Endothelial cell of umbilical vein (primary cell): ENCODE data around the gene KLHL1. TPM values are rescaled to one million over a fixed set of nuclear protein-coding genes. Genes with fewer than 3 reads are reported as not detected.

Experiments
- BruUV-seq: library from RNA; stranded (reverse); fragments of 400-500 nt; replicated peaks from 2 replicates; lab custom pipeline; 2021; lab: Mats Ljungman, UMichigan
- CTCF ChIA-PET: fragments of 300-600, 350-600 bp; sonication (Branson Sonifier 250); formaldehyde crosslinking; loops from one replicate; lab custom pipeline; 2021; ENCODE audit warnings: antibody characterized with exemption, inconsistent platforms; lab: Charles Lee
- POLR2A ChIA-PET: fragments of 300-600, 350-600 bp; sonication (Branson Sonifier 250); formaldehyde crosslinking; loops from one replicate; lab custom pipeline; 2021; ENCODE audit warnings: antibody characterized with exemption, inconsistent platforms; lab: Charles Lee
- DNase-seq: peaks from one replicate; pipeline ENCODE4 v3.0.0-alpha.2; 2011; ENCODE audit warnings: low read depth, low spot score
- FAIRE-seq: peaks from 2 replicates; lab custom pipeline; 2011; peaks lifted over from hg19 to GRCh38; lab: Jason Lieb, UNC
- H2AFZ ChIP-seq: 2 replicates; pipeline ENCODE4 v1.6.0; 2012; ENCODE audit warnings: low read depth, low read length, control low read depth, inconsistent platforms
- H3K27ac ChIP-seq: 2 replicates; pipeline ENCODE4 v1.5.1; 2011; ENCODE audit warnings: low read depth, mild to moderate bottlenecking, control low read depth, low read length, moderate library complexity; ENCODE audit not compliant: insufficient read depth
- H3K27me3 ChIP-seq, 2 experiments: 2 replicates each; pipeline versions ENCODE4 v1.6.0 to v1.6.1; 2011; ENCODE audit warnings: low read length in 2 of 2, mixed read lengths in 1 of 2; ENCODE audit not compliant: control insufficient read depth in 2 of 2, insufficient read depth in 2 of 2
- H3K36me3 ChIP-seq, 2 experiments: 2 replicates in 1 of 2; 3 replicates in 1 of 2; pipeline ENCODE4 v1.5.1; 2011; ENCODE audit warnings: low read length in 2 of 2, mild to moderate bottlenecking in 1 of 2, moderate library complexity in 1 of 2; ENCODE audit not compliant: control insufficient read depth in 2 of 2, insufficient read depth in 2 of 2; ENCODE audit errors: extremely low read depth in 1 of 2
- H3K4me1 ChIP-seq: 3 replicates; pipeline ENCODE4 v1.5.1; 2011; ENCODE audit warnings: mild to moderate bottlenecking, low read length; ENCODE audit not compliant: control insufficient read depth, insufficient read depth; ENCODE audit errors: extremely low read depth
- H3K4me2 ChIP-seq: 2 replicates; pipeline ENCODE4 v1.6.1; 2011; ENCODE audit warnings: low read length, control low read depth, mixed read lengths; ENCODE audit not compliant: insufficient read depth
- H3K4me3 ChIP-seq, 3 experiments: fragments of 200-600 bp in 1 of 3; sonication (generic), shearing (Covaris generic) in 1 of 3; replicated peaks in 1 of 3; 2 replicates each; pipeline ENCODE4 v1.5.1; 2011 to 2016; ENCODE audit warnings: control low read depth in 3 of 3, low read length in 3 of 3, mild to moderate bottlenecking in 2 of 3, inconsistent platforms in 1 of 3, low read depth in 1 of 3, moderate library complexity in 1 of 3; ENCODE audit not compliant: insufficient read depth in 1 of 3
- H3K79me2 ChIP-seq: 2 replicates; pipeline ENCODE4 v1.6.0; 2012; ENCODE audit warnings: low read length, inconsistent platforms; ENCODE audit not compliant: control insufficient read depth, insufficient read depth
- H3K9ac ChIP-seq: replicated peaks from 2 replicates; pipeline ENCODE3; 2011; ENCODE audit warnings: low read length, control low read depth; ENCODE audit not compliant: insufficient read depth; ENCODE audit errors: extremely low read depth
- H3K9me1 ChIP-seq: replicated peaks from 3 replicates; pipeline ENCODE4 v1.6.0; 2011; ENCODE audit warnings: mild to moderate bottlenecking, low read length; ENCODE audit not compliant: control insufficient read depth, insufficient read depth; ENCODE audit errors: extremely low read depth
- H3K9me3 ChIP-seq: replicated peaks from 2 replicates; pipeline ENCODE4 v1.5.1; 2012; ENCODE audit warnings: low read length, inconsistent platforms; ENCODE audit not compliant: control insufficient read depth, insufficient read depth
- H4K20me1 ChIP-seq: replicated peaks from 2 replicates; pipeline ENCODE3; 2011; ENCODE audit warnings: mild to moderate bottlenecking, low read length; ENCODE audit not compliant: control insufficient read depth, insufficient read depth; ENCODE audit errors: extremely low read depth
- EZH2 ChIP-seq: IDR thresholded peaks from 2 replicates; pipeline ENCODE4 v1.6.1; 2012; ENCODE audit warnings: borderline replicate concordance, low read depth, mild to moderate bottlenecking, moderate library complexity, low read length, inconsistent platforms; ENCODE audit not compliant: severe bottlenecking
- FOS ChIP-seq: IDR thresholded peaks from 2 replicates; pipeline ENCODE4 v1.6.1; 2011; ENCODE audit warnings: mild to moderate bottlenecking, low read length, moderate library complexity, borderline replicate concordance; ENCODE audit not compliant: insufficient read depth
- GATA2 ChIP-seq: IDR thresholded peaks from 2 replicates; pipeline ENCODE4 v1.7.0; 2011; ENCODE audit warnings: low read depth, mild to moderate bottlenecking, moderate library complexity, mixed read lengths, low read length; ENCODE audit not compliant: insufficient read length, insufficient read depth
- JUN ChIP-seq: IDR thresholded peaks from 2 replicates; pipeline ENCODE4 v1.6.1; 2011; ENCODE audit warnings: borderline replicate concordance, low read depth; ENCODE audit not compliant: insufficient read length, insufficient read depth
- MAX ChIP-seq: IDR thresholded peaks from 2 replicates; pipeline ENCODE4 v1.6.1; 2011; ENCODE audit not compliant: insufficient read depth, insufficient read length
- MYC ChIP-seq: IDR thresholded peaks from one replicate; pipeline ENCODE4 v1.6.1; 2011; ENCODE audit warnings: mild to moderate bottlenecking, low read depth, low read length
- POLR2A ChIP-seq: IDR thresholded peaks from 2 replicates; pipeline ENCODE4 v1.6.1; 2012; ENCODE audit warnings: low read depth, mild to moderate bottlenecking, control low read depth, low read length
- POLR2AphosphoS5 ChIP-seq: IDR thresholded peaks from 2 replicates; pipeline ENCODE4 v1.6.1; 2012; ENCODE audit warnings: low read depth, mild to moderate bottlenecking, control low read depth, low read length, moderate library complexity; ENCODE audit not compliant: insufficient read depth
- dilution Hi-C: fragments of 300-500 bp; cut with MboI; formaldehyde crosslinking; loops from one replicate; pipeline ENCODE4 v1.15.0; 2019; ENCODE audit warnings: low sequenced_read_pairs; ENCODE audit not compliant: extremely low pct_ligation_motif_present
- intact Hi-C: fragments of 100-400 bp; cut with micrococcal nuclease; formaldehyde crosslinking; loops from one replicate; pipeline ENCODE4 v1.10.0; 2022
- polyA plus RNA-seq, 4 experiments: library from polyadenylated mRNA; depleted of rRNA in 3 of 4; stranded (reverse) in 3 of 4; unstranded in 1 of 4; fragments of >200 nt; gene quantifications; 2 replicates each; pipeline versions ENCODE4 v1.2.1 to v1.2.3, GENCODE V29; 2011 to 2012; ENCODE audit warnings: missing spikeins in 1 of 4
- total RNA-seq: library from RNA; stranded (reverse); gene quantifications from 2 replicates; pipeline ENCODE4 v1.2.3, GENCODE V29; 2021
- TF ChIP-seq, protein P1 (sequence below), 2 donors: IDR thresholded peaks; 1 replicate in 1 of 2; 2 replicates in 1 of 2; pipeline ENCODE4 v1.5.1; 2011; ENCODE audit warnings: low read length in 2 of 2, mild to moderate bottlenecking in 2 of 2, moderate library complexity in 2 of 2, control low read depth in 1 of 2, inconsistent platforms in 1 of 2, low read depth in 1 of 2; ENCODE audit not compliant: insufficient read depth in 1 of 2; ENCODE audit errors: extremely low read depth in 1 of 2

Gene KLHL1
- total and polyA plus RNA-seq, 2 donors (not counting 3 experiments of a cell fraction or from before 2014, with no cell fraction given): not detected

DNA sequence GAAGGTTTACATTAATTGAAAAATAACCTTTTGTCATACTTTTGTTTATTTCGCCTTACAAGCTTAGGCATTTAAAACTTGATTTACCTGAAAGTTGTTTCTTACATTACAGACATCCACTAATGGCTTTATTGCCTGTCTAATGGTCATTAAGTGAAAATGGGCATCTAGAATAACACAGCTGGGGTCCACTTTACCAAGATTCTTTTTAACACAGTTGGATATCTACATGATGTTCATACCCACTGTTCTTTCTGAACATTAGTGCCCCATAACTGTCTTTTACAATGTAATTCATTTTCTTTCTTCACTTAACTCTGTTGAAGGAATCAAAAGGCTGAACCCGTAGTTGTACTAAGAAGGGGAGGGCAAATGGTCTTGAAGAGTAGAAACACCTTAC is 19.8 kb upstream of the KLHL1 start:
- intact Hi-C loops: no loop called here
- POLR2A ChIA-PET: no interaction called here

GRCh38 chr13:70125693-70126092 is 17.4 kb upstream of the KLHL1 start:
- no peak for FAIRE-seq
- dilution Hi-C loops: no loop called here
- Histone ChIP-seq H3K9me1 (no peaks in the 10 kb centered on the region), H3K27me3 (no peaks in the 10 kb centered on the region), H3K9me3 (no peaks in the 10 kb centered on the region), H3K27ac (no peak overlapping the region), H3K4me2 (no peak overlapping the region), H3K4me3 (no peak overlapping the region), H2AFZ (no peak overlapping the region), H4K20me1 (no peaks in the 10 kb centered on the region), H3K9ac (no peak overlapping the region), H3K79me2 (no peaks in the 10 kb centered on the region), H3K4me1 (no peaks in the 10 kb centered on the region), H3K36me3 (no peaks in the 10 kb centered on the region)
- intact Hi-C loops: no loop called here
- no TSS peak for BruUV-seq
- DNase-seq: no peak
- TF ChIP-seq POLR2AphosphoS5 (no peak), EZH2 (no peak), FOS (no peak), MYC (no peak), POLR2A (no peak), JUN (no peak), GATA2 (no peak), MAX (no peak)
- TF ChIP-seq, protein P1, sequence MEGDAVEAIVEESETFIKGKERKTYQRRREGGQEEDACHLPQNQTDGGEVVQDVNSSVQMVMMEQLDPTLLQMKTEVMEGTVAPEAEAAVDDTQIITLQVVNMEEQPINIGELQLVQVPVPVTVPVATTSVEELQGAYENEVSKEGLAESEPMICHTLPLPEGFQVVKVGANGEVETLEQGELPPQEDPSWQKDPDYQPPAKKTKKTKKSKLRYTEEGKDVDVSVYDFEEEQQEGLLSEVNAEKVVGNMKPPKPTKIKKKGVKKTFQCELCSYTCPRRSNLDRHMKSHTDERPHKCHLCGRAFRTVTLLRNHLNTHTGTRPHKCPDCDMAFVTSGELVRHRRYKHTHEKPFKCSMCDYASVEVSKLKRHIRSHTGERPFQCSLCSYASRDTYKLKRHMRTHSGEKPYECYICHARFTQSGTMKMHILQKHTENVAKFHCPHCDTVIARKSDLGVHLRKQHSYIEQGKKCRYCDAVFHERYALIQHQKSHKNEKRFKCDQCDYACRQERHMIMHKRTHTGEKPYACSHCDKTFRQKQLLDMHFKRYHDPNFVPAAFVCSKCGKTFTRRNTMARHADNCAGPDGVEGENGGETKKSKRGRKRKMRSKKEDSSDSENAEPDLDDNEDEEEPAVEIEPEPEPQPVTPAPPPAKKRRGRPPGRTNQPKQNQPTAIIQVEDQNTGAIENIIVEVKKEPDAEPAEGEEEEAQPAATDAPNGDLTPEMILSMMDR (IDR thresholded peaks at IDR 0.05; ENCODE audit: extremely low read depth in 1 of 2, insufficient read depth in 1 of 2, low read depth in 1 of 2, low read length in 2 of 2): no peak
- ChIA-PET CTCF (no interaction called here), POLR2A (no interaction called here)

More for the DNA sequence above, 19.8 kb upstream of the KLHL1 start:
- Histone ChIP-seq H3K36me3 (no peaks in the 10 kb centered on the region), H3K4me2 (no peak overlapping the region), H3K27ac (no peak overlapping the region), H3K9me1 (no peaks in the 10 kb centered on the region), H3K4me3 (no peak overlapping the region), H4K20me1 (no peaks in the 10 kb centered on the region), H3K27me3 (no peaks in the 10 kb centered on the region), H3K9me3 (no peaks in the 10 kb centered on the region), H3K79me2 (no peaks in the 10 kb centered on the region), H3K9ac (no peak overlapping the region), H2AFZ (no peak overlapping the region), H3K4me1 (no peaks in the 10 kb centered on the region)
- CTCF ChIA-PET: no interaction called here
- dilution Hi-C loops: no loop called here
- no peak for TF ChIP-seq POLR2A
- no peak for TF ChIP-seq FOS
- no TSS peak for BruUV-seq
- DNase-seq (no peak), FAIRE-seq (no peak)
